ENCODE data around the gene KIR2DL1. TPM values are rescaled to one million over a fixed set of nuclear protein-coding genes. Genes with fewer than 3 reads are reported as not detected.

The KIR2DL1 gene
- total and polyA plus RNA-seq, 2 of the 4 experiments (the other 2 are of a cell fraction): not detected

DNA sequence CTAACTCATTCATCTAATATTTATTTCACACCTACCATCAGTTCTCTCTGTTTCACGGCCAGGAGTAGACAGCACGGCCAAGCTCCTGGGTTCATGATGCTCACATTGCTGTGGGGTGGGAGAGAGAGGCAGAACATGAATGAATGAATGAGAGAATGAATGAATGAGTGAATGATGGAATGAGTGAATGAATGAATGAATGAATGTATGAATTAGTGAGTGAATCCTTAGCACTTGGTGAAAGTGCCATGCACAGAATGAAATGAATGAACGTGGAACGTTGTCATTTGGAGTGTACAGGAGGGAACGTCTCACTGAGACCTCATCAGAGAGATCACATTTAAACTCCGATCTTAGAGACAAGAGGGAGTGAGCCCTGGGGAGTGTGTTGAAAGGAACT lies 21.9 kb downstream of the KIR2DL1 start:
- BruUV-seq (replicated peaks): no TSS peak
- in situ Hi-C loops (cut with MboI; ENCODE audit: low sequenced_read_pairs): no loop called here

More for the DNA sequence above, 21.9 kb downstream of the KIR2DL1 start:
- no peak for DNase-seq
- ATAC-seq (ENCODE audit: low read depth): no peak
- H2BK120ac ChIP-seq (ENCODE audit: low read depth, low read length): no peak overlapping the region
- H3K14ac ChIP-seq (replicated peaks; ENCODE audit: low read depth, low read length): no peak overlapping the region
- no peak overlapping the region for H2AK9ac ChIP-seq (replicated peaks; ENCODE audit: low read depth, low read length, poor library complexity)
- no peaks in the 10 kb centered on the region for H3K79me1 ChIP-seq (ENCODE audit: low read depth in 1 of 2, low read length in 2 of 2)
- H3K4me3 ChIP-seq (ENCODE audit: insufficient read depth, low read depth, low read length): no peak overlapping the region
- H3K27me3 ChIP-seq (ENCODE audit: control insufficient read depth, insufficient read depth, low read length): no peaks in the 10 kb centered on the region
- H4K91ac ChIP-seq (ENCODE audit: insufficient read depth, low read depth, low read length): no peak overlapping the region
- H3K27ac ChIP-seq (ENCODE audit: insufficient read depth, low read length): no peak overlapping the region
- no peak overlapping the region for H3K4ac ChIP-seq (ENCODE audit: low read depth, low read length)
- H3K9me3 ChIP-seq (ENCODE audit: control insufficient read depth, insufficient read depth, low read length): peaks cover 22% of the 10 kb centered on the region
- H2AK5ac ChIP-seq (ENCODE audit: low read depth, low read length): no peak overlapping the region
- H4K8ac ChIP-seq (ENCODE audit: low read depth in 2 of 2, low read length in 2 of 2): no peak overlapping the region
- no peak overlapping the region for H2BK20ac ChIP-seq (ENCODE audit: low read depth, low read length)
- no peak overlapping the region for H3K56ac ChIP-seq (ENCODE audit: extremely low read depth, insufficient read depth, low read length)
- WGBS, 2 experiments (ENCODE audit: extremely low coverage in 2 of 2, insufficient read length in 1 of 2): 55% methylated on average over 5 of the region's 6 CpGs; no CpG with 5 or more reads in 1 of the 2 experiments
- H3K36me3 ChIP-seq (ENCODE audit: control insufficient read depth, insufficient read depth, low read length): no peaks in the 10 kb centered on the region
- H3K4me2 ChIP-seq (ENCODE audit: low read depth, low read length): no peak overlapping the region
- no peak overlapping the region for H4K5ac ChIP-seq (ENCODE audit: low read depth, low read length)
- ChIA-PET POLR2A (ENCODE audit: unreplicated experiment) (no interaction called here), CTCF (no interaction called here)
- intact Hi-C loops (cut with micrococcal nuclease) (no loop called here), dilution Hi-C loops (cut with HindIII; ENCODE audit: low sequenced_read_pairs, unreplicated experiment) (no loop called here)
- no peak overlapping the region for H2AFZ ChIP-seq (replicated peaks; ENCODE audit: low read length, poor library complexity)
- no peak overlapping the region for H2BK5ac ChIP-seq (ENCODE audit: low read depth, low read length, poor library complexity, severe bottlenecking)
- no peaks in the 10 kb centered on the region for H3K9me1 ChIP-seq (ENCODE audit: insufficient read depth, low read length)
- no peak overlapping the region for H3K23ac ChIP-seq (ENCODE audit: low read depth, low read length)
- H2BK15ac ChIP-seq (ENCODE audit: low read depth, low read length): no peak overlapping the region
- no peaks in the 10 kb centered on the region for H4K20me1 ChIP-seq (ENCODE audit: insufficient read depth, low read length)
- H3K9ac ChIP-seq (ENCODE audit: low read depth, low read length): no peak overlapping the region
- H3K4me1 ChIP-seq (ENCODE audit: control insufficient read depth, insufficient read depth, low read length): no peaks in the 10 kb centered on the region
- H3K18ac ChIP-seq (ENCODE audit: low read depth, low read length): no peak overlapping the region
- TF ChIP-seq, protein P1, sequence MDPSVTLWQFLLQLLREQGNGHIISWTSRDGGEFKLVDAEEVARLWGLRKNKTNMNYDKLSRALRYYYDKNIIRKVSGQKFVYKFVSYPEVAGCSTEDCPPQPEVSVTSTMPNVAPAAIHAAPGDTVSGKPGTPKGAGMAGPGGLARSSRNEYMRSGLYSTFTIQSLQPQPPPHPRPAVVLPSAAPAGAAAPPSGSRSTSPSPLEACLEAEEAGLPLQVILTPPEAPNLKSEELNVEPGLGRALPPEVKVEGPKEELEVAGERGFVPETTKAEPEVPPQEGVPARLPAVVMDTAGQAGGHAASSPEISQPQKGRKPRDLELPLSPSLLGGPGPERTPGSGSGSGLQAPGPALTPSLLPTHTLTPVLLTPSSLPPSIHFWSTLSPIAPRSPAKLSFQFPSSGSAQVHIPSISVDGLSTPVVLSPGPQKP (IDR thresholded peaks at IDR 0.05; ENCODE audit: borderline replicate concordance, low read depth, low read length): no peak
- TF ChIP-seq RAD21 (IDR thresholded peaks at IDR 0.05; ENCODE audit: low read length): no peak
- no peak for TF ChIP-seq BHLHE40 (IDR thresholded peaks at IDR 0.05; ENCODE audit: low read depth, low read length)
- TF ChIP-seq NFE2L2 (IDR thresholded peaks at IDR 0.05; ENCODE audit: low read depth, low read length): no peak
- no peak for TF ChIP-seq USF2 (IDR thresholded peaks at IDR 0.05; ENCODE audit: low read depth, low read length)
- no peak for TF ChIP-seq MAZ (IDR thresholded peaks at IDR 0.05; ENCODE audit: borderline replicate concordance, low read depth, low read length)
- no peak for TF ChIP-seq CEBPB (IDR thresholded peaks at IDR 0.05; ENCODE audit: low read depth, low read length)

Measured in IMR-90 (cell line).